Measurements from ENCODE around the gene EDAR. TPM values are rescaled to one million over a fixed set of nuclear protein-coding genes. Genes with fewer than 3 reads are reported as not detected.

EDAR gene
- total RNA-seq, 1 donor from 2014 or later, result 0.12 TPM

GRCh38 chr2:108972663-108973062 is 16.4 kb downstream of the EDAR start:
- no peaks in the 10 kb centered on the region for H3K36me3 ChIP-seq

GRCh38 chr2:108971661-108972566 is 17.1 kb downstream of the EDAR start:
- no peak for DNase-seq
- intact Hi-C loops (cut with DNase I), result no loop called here
- peak in 1 of 2 donors; percentile 37 for ATAC-seq

More at GRCh38 chr2:108972663-108973062, 16.4 kb downstream of the EDAR start:
- intact Hi-C loops (cut with DNase I), result no loop called here
- no peak for DNase-seq
- Histone ChIP-seq H3K4me1 (no peaks in the 10 kb centered on the region), H3K9me3 (no peaks in the 10 kb centered on the region), H3K27me3 (ENCODE audit: low read depth) (no peaks in the 10 kb centered on the region), H3K4me3 (no peak overlapping the region), H3K27ac (no peak overlapping the region)
- TF ChIP-seq CTCF (IDR thresholded peaks at IDR 0.05), result no peak
- ATAC-seq, result no peak

DNA sequence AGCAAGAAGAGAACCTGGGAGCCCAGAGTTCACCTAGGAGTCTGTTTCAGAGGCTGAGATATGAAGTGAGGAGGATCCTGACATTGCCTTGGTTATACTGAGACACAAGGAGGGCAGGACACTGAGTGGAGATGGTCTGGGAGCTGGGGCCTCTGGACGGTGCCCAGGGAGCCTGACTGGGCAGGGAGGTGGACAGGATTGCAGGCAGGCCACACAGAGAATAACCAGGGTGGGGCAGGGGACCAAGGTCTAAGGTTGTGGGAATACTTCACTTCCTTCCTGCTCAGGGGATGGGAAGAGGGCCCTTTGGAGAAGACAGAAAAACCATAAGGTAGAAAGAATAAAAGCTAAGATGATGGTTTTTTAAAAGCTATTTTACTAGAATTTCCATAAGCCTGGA is 18.7 kb downstream of the EDAR start:
- Histone ChIP-seq H3K4me3 (no peak overlapping the region), H3K27ac (no peak overlapping the region), H3K27me3 (ENCODE audit: low read depth) (no peaks in the 10 kb centered on the region), H3K36me3 (no peaks in the 10 kb centered on the region), H3K9me3 (no peaks in the 10 kb centered on the region), H3K4me1 (no peaks in the 10 kb centered on the region)
- intact Hi-C loops (cut with DNase I), result no loop called here
- peak in 1 of 2 donors; percentile 5 for ATAC-seq
- no peak for DNase-seq
- no peak for TF ChIP-seq CTCF (IDR thresholded peaks at IDR 0.05)

More at GRCh38 chr2:108971661-108972566, 17.1 kb downstream of the EDAR start:
- H3K4me1 ChIP-seq, result no peaks in the 10 kb centered on the region
- no peaks in the 10 kb centered on the region for H3K9me3 ChIP-seq
- no peaks in the 10 kb centered on the region for H3K27me3 ChIP-seq (ENCODE audit: low read depth)
- no peak overlapping the region for H3K4me3 ChIP-seq
- TF ChIP-seq CTCF (IDR thresholded peaks at IDR 0.05), result no peak
- no peak overlapping the region for H3K27ac ChIP-seq
- no peaks in the 10 kb centered on the region for H3K36me3 ChIP-seq

- DNase-seq (no peak), ATAC-seq (no peak)
These were observed 19.2 kb downstream of the EDAR start for GRCh38 chr2:108969856-108970255.

GRCh38 chr2:108968619-108969018 is 20.4 kb downstream of the EDAR start:
- Histone ChIP-seq H3K27ac (no peak overlapping the region), H3K36me3 (no peaks in the 10 kb centered on the region), H3K9me3 (no peaks in the 10 kb centered on the region), H3K4me3 (no peak overlapping the region), H3K4me1 (no peaks in the 10 kb centered on the region), H3K27me3 (ENCODE audit: low read depth) (no peaks in the 10 kb centered on the region)
- TF ChIP-seq CTCF (IDR thresholded peaks at IDR 0.05), result no peak
- ATAC-seq (peak; percentile 29 to 50), DNase-seq (no peak)
- intact Hi-C loops (cut with DNase I), result no loop called here

More at GRCh38 chr2:108969856-108970255, 19.2 kb downstream of the EDAR start:
- no peak overlapping the region for H3K4me3 ChIP-seq
- no peaks in the 10 kb centered on the region for H3K36me3 ChIP-seq
- intact Hi-C loops (cut with DNase I), result no loop called here
- no peaks in the 10 kb centered on the region for H3K27me3 ChIP-seq (ENCODE audit: low read depth)
- no peaks in the 10 kb centered on the region for H3K9me3 ChIP-seq
- H3K27ac ChIP-seq, result no peak overlapping the region
- no peak for TF ChIP-seq CTCF (IDR thresholded peaks at IDR 0.05)
- H3K4me1 ChIP-seq, result no peaks in the 10 kb centered on the region
